Cardiac muscle cell (in vitro differentiated cells and primary cell): Measurements from ENCODE around the gene EP400. TPM values are rescaled to one million over a fixed set of nuclear protein-coding genes. Genes with fewer than 3 reads are reported as not detected.

Experiments
- DNase-seq, 2 donors: peaks; one replicate each; pipeline versions ENCODE4 v3.0.0 to v3.0.0-alpha.2; 2010 to 2017; ENCODE audit warnings: low read depth in 1 of 2, low spot score in 1 of 2
- H3K27ac ChIP-seq: fragments of 200-600 bp; sonication (generic); 2 replicates; pipeline ENCODE4 v1.5.1; 2016
- H3K27me3 ChIP-seq: fragments of 200-600 bp; sonication (generic); 2 replicates; pipeline ENCODE4 v1.6.0; 2016; ENCODE audit warnings: control low read depth
- H3K36me3 ChIP-seq: fragments of 200-600 bp; sonication (generic); 2 replicates; pipeline ENCODE4 v1.5.1; 2016; ENCODE audit warnings: control low read depth
- H3K4me1 ChIP-seq: fragments of 200-600 bp; sonication (generic); 2 replicates; pipeline ENCODE4 v1.8.1; 2017; ENCODE audit warnings: low read depth, mild to moderate bottlenecking, mixed run types
- H3K4me3 ChIP-seq: fragments of 200-600 bp; sonication (generic); 2 replicates; pipeline ENCODE4 v1.5.1; 2016; ENCODE audit warnings: mild to moderate bottlenecking
- H3K9me3 ChIP-seq: fragments of 200-600 bp; sonication (generic); 2 replicates; pipeline ENCODE4 v1.5.1; 2017; ENCODE audit warnings: low read depth, mild to moderate bottlenecking, control low read depth
- polyA plus RNA-seq: library from polyadenylated mRNA; unstranded; fragments of >200 nt; fragmentation: Nextera tagmentation; extraction: Ambion mirVana; gene quantifications from 2 replicates; pipeline ENCODE4 v1.2.1, GENCODE V29; 2016
- total RNA-seq: library from RNA; depleted of rRNA; stranded (reverse); fragments of >200 nt; gene quantifications from 2 replicates; pipeline ENCODE4 v1.2.3, GENCODE V29; 2016
- TF ChIP-seq, protein P1 (sequence below): IDR thresholded peaks from 2 replicates; pipeline ENCODE4 v1.5.1; 2012; ENCODE audit warnings: low read depth, mild to moderate bottlenecking, low read length

EP400 gene
- total and polyA plus RNA-seq, 2 experiments from 2014 or later = 14.6 to 28.4 TPM

GRCh38 chr12:131929581-131930456, 19.9 kb upstream of the EP400 start:
- no peak overlapping the region for H3K27ac ChIP-seq
- no peaks in the 10 kb centered on the region for H3K4me1 ChIP-seq
- no peaks in the 10 kb centered on the region for H3K27me3 ChIP-seq
- peak overlapping the region; percentile 88 for H3K4me3 ChIP-seq
- no peaks in the 10 kb centered on the region for H3K9me3 ChIP-seq
- TF ChIP-seq, protein P1, sequence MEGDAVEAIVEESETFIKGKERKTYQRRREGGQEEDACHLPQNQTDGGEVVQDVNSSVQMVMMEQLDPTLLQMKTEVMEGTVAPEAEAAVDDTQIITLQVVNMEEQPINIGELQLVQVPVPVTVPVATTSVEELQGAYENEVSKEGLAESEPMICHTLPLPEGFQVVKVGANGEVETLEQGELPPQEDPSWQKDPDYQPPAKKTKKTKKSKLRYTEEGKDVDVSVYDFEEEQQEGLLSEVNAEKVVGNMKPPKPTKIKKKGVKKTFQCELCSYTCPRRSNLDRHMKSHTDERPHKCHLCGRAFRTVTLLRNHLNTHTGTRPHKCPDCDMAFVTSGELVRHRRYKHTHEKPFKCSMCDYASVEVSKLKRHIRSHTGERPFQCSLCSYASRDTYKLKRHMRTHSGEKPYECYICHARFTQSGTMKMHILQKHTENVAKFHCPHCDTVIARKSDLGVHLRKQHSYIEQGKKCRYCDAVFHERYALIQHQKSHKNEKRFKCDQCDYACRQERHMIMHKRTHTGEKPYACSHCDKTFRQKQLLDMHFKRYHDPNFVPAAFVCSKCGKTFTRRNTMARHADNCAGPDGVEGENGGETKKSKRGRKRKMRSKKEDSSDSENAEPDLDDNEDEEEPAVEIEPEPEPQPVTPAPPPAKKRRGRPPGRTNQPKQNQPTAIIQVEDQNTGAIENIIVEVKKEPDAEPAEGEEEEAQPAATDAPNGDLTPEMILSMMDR = no peak
- peaks cover 11% of the 10 kb centered on the region for H3K36me3 ChIP-seq
- DNase-seq = peak; percentile 20 to 53

DNA sequence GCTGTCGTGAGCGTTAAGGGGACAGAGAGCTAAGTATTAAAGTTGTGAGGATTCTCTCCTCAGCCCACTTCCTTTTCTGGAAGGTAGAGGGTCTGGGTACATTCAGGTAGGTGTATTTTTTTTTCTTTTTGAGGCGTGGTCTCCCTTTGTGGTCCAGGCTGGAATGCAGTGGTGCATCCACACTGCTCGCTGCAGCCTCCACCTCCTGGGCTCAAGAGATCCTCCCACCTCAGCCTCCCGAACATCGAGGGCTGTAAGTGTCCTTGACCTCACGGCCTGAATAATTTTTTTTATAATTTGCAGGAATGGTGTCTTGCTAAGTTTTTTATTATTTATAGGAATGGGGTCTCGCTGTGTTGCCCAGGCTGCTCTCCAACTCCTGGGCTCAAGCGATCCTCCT, 19.2 kb upstream of the EP400 start:
- no peak overlapping the region for H3K27ac ChIP-seq
- no peaks in the 10 kb centered on the region for H3K9me3 ChIP-seq
- no peaks in the 10 kb centered on the region for H3K4me1 ChIP-seq
- DNase-seq = no peak
- H3K4me3 ChIP-seq = peak overlapping the region; percentile 88
- no peaks in the 10 kb centered on the region for H3K27me3 ChIP-seq
- TF ChIP-seq, protein P1 = no peak
- H3K36me3 ChIP-seq = peaks cover 11% of the 10 kb centered on the region

GRCh38 chr12:131933387-131933786, 16.4 kb upstream of the EP400 start:
- Histone ChIP-seq H3K4me3 (no peak overlapping the region), H3K27ac (no peak overlapping the region), H3K9me3 (no peaks in the 10 kb centered on the region), H3K27me3 (no peaks in the 10 kb centered on the region), H3K36me3 (peaks cover 11% of the 10 kb centered on the region), H3K4me1 (no peaks in the 10 kb centered on the region)
- DNase-seq = no peak
- TF ChIP-seq, protein P1 = no peak

GRCh38 chr12:131934535-131934934, 15.2 kb upstream of the EP400 start:
- no peak for DNase-seq
- Histone ChIP-seq H3K27me3 (no peaks in the 10 kb centered on the region), H3K27ac (no peak overlapping the region), H3K4me1 (no peaks in the 10 kb centered on the region), H3K9me3 (no peaks in the 10 kb centered on the region), H3K36me3 (peaks cover 15% of the 10 kb centered on the region), H3K4me3 (no peak overlapping the region)
- TF ChIP-seq, protein P1 = no peak

GRCh38 chr12:131938082-131938481, 11.7 kb upstream of the EP400 start:
- DNase-seq = no peak
- Histone ChIP-seq H3K4me3 (no peak overlapping the region), H3K4me1 (no peaks in the 10 kb centered on the region), H3K27ac (no peak overlapping the region), H3K36me3 (peaks cover 20% of the 10 kb centered on the region), H3K27me3 (no peaks in the 10 kb centered on the region), H3K9me3 (no peaks in the 10 kb centered on the region)
- TF ChIP-seq, protein P1 = no peak
